Measurements from ENCODE around the gene MUS81. TPM values are rescaled to one million over a fixed set of nuclear protein-coding genes. Genes with fewer than 3 reads are reported as not detected.

The MUS81 gene
- total and polyA plus RNA-seq, 10 of the 15 experiments (the other 5 are each of a cell fraction or from before 2014, with no cell fraction given): 11.8 to 76.1 (median 48.4) TPM

- TF ChIP-seq ZNF687 (IDR thresholded peaks at IDR 0.05) (peak; percentile 73; the same call in 1 of the 2 replicates), NR2F1 (conservative IDR thresholded peaks at IDR 0.05) (0 out of 2 replicates have a peak, but pooled peaks have one; percentile 10), WRNIP1 (IDR thresholded peaks at IDR 0.05; ENCODE audit: borderline replicate concordance, low read depth, low read length) (no peak), TAF1 (IDR thresholded peaks at IDR 0.05; ENCODE audit: borderline replicate concordance, low read depth, low read length) (peak; percentile 77), CREM (IDR thresholded peaks at IDR 0.05; ENCODE audit: low read depth) (peak; percentile 91), RAD51 (IDR thresholded peaks at IDR 0.05) (no peak), LARP7 (IDR thresholded peaks at IDR 0.05) (0 out of 2 replicates have a peak, but pooled peaks have one; percentile 54), HDGF (IDR thresholded peaks at IDR 0.05) (peak; percentile 47; the same call in 1 of the 2 replicates), CTCF (IDR thresholded peaks at IDR 0.05 in 2 of 3, conservative IDR thresholded peaks at IDR 0.05 in 1 of 3; ENCODE audit: control insufficient read depth in 2 of 3, extremely low read depth in 1 of 3, insufficient read depth in 1 of 3, low read depth in 3 of 3, low read length in 3 of 3) (peak; percentile 78 to 84 (median 80)), SMARCA5 (IDR thresholded peaks at IDR 0.05) (peak; percentile 81), POLR2AphosphoS5 (IDR thresholded peaks at IDR 0.05; ENCODE audit: low read length) (peak; percentile 84), ZBTB11 (CRISPR knock-in tag; IDR thresholded peaks at IDR 0.05) (peak; percentile 57), ZNF622 (IDR thresholded peaks at IDR 0.05) (no peak), NFYB (IDR thresholded peaks at IDR 0.05; ENCODE audit: insufficient read depth, low read depth, low read length) (no peak), SUPT20H (IDR thresholded peaks at IDR 0.05; ENCODE audit: borderline replicate concordance, control insufficient read depth, low read depth, low read length) (no peak), NKRF (conservative IDR thresholded peaks at IDR 0.05) (peak; percentile 86; the same call in 1 of the 2 replicates)
These were observed 28.1 kb downstream of the MUS81 start, which contains the start of gene FIBP (continued) for GRCh38 chr11:65888163-65888814.
